Measurements from ENCODE around the gene SDK2. TPM values are rescaled to one million over a fixed set of nuclear protein-coding genes. Genes with fewer than 3 reads are reported as not detected.

The SDK2 gene
- total and polyA plus RNA-seq, 2 donors from 2014 or later = 0.37 to 2.4 TPM

GRCh38 chr17:73331060-73331459 lies 313.2 kb downstream of the SDK2 start:
- Histone ChIP-seq H3K9ac (ENCODE audit: low read length in 3 of 3) (no peak overlapping the region), H3K36me3 (ENCODE audit: control insufficient read depth in 2 of 3, insufficient read depth in 3 of 3, low read length in 3 of 3) (no peaks in the 10 kb centered on the region), H3K9me3 (ENCODE audit: control insufficient read depth in 2 of 3, insufficient read depth in 1 of 3, low read length in 3 of 3) (no peaks in the 10 kb centered on the region), H3K27me3 (ENCODE audit: control insufficient read depth, insufficient read depth, low read length) (no peaks in the 10 kb centered on the region), H3K27ac (ENCODE audit: low read depth in 2 of 2, low read length in 2 of 2) (no peak overlapping the region), H3K4me1 (ENCODE audit: control insufficient read depth in 2 of 3, insufficient read depth in 2 of 3, low read depth in 1 of 3, low read length in 3 of 3) (no peaks in the 10 kb centered on the region), H3K4me3 (ENCODE audit: low read length in 3 of 3) (no peak overlapping the region)
- no peak for DNase-seq
- FAIRE-seq = no peak
- no peak for TF ChIP-seq CTCF (IDR thresholded peaks at IDR 0.05; ENCODE audit: borderline replicate concordance, extremely low read depth, insufficient read depth)
- intact Hi-C loops (cut with DNase I) = no loop called here

GRCh38 chr17:73327676-73328075 lies 316.6 kb downstream of the SDK2 start:
- Histone ChIP-seq H3K9me3 (ENCODE audit: control insufficient read depth in 2 of 3, insufficient read depth in 1 of 3, low read length in 3 of 3) (no peaks in the 10 kb centered on the region), H3K27me3 (ENCODE audit: control insufficient read depth, insufficient read depth, low read length) (no peaks in the 10 kb centered on the region)
- no peak for FAIRE-seq

GRCh38 chr17:73325527-73325842 lies 318.8 kb downstream of the SDK2 start:
- no peak for TF ChIP-seq CTCF (IDR thresholded peaks at IDR 0.05; ENCODE audit: borderline replicate concordance, extremely low read depth, insufficient read depth)
- Histone ChIP-seq H3K9me3 (ENCODE audit: control insufficient read depth in 2 of 3, insufficient read depth in 1 of 3, low read length in 3 of 3) (no peaks in the 10 kb centered on the region), H3K4me3 (ENCODE audit: low read length in 3 of 3) (no peak overlapping the region), H3K27ac (ENCODE audit: low read depth in 2 of 2, low read length in 2 of 2) (no peak overlapping the region), H3K4me1 (ENCODE audit: control insufficient read depth in 2 of 3, insufficient read depth in 2 of 3, low read depth in 1 of 3, low read length in 3 of 3) (peaks cover 0 to 3% (median 0%) of the 10 kb centered on the region in 3 donors), H3K27me3 (ENCODE audit: control insufficient read depth, insufficient read depth, low read length) (no peaks in the 10 kb centered on the region), H3K36me3 (ENCODE audit: control insufficient read depth in 2 of 3, insufficient read depth in 3 of 3, low read length in 3 of 3) (no peaks in the 10 kb centered on the region), H3K9ac (ENCODE audit: low read length in 3 of 3) (no peak overlapping the region)
- FAIRE-seq = no peak
- intact Hi-C loops (cut with DNase I) = no loop called here
- peak in 3 of 5 donors; percentile 45 to 70 (median 69) for DNase-seq

More at GRCh38 chr17:73327676-73328075, 316.6 kb downstream of the SDK2 start:
- TF ChIP-seq CTCF (IDR thresholded peaks at IDR 0.05; ENCODE audit: borderline replicate concordance, extremely low read depth, insufficient read depth) = no peak
- DNase-seq = no peak
- Histone ChIP-seq H3K36me3 (ENCODE audit: control insufficient read depth in 2 of 3, insufficient read depth in 3 of 3, low read length in 3 of 3) (no peaks in the 10 kb centered on the region), H3K4me1 (ENCODE audit: control insufficient read depth in 2 of 3, insufficient read depth in 2 of 3, low read depth in 1 of 3, low read length in 3 of 3) (peaks cover 0 to 3% (median 0%) of the 10 kb centered on the region in 3 donors), H3K4me3 (ENCODE audit: low read length in 3 of 3) (no peak overlapping the region), H3K9ac (ENCODE audit: low read length in 3 of 3) (no peak overlapping the region), H3K27ac (ENCODE audit: low read depth in 2 of 2, low read length in 2 of 2) (no peak overlapping the region)
- intact Hi-C loops (cut with DNase I) = no loop called here

Measured in kidney (tissue), 14 donors.